SIG-M5 treated with dmso at 0.1 percent for 504 hours (cell line): Measurements from ENCODE around the gene PSKH1.

Experiments used
- DNase-seq: peaks from one replicate; lab custom pipeline; 2025; ENCODE audit not compliant: unreplicated experiment; lab: John Stamatoyannopoulos, UW

PSKH1 gene

DNA sequence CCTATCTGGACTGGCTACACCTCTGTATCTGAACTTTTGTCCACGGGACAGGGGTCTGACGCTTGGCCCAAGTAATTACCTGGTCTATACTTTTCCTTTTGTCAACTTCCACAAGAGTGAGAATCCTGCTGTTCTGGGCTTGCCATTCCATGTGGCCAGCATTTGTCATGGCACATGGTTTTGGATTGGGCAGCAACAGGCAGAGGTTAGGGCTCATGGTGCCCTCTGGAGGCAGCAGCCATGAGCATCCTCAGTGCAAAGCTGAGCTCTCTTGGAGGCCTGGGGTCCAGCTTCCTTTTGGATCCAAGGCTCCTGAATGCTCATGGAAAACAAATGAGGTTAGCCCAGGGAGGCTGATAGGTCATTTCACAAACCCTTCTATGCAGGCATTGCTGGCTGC, 27.7 kb upstream of the PSKH1 start:
- no peak for DNase-seq

DNA sequence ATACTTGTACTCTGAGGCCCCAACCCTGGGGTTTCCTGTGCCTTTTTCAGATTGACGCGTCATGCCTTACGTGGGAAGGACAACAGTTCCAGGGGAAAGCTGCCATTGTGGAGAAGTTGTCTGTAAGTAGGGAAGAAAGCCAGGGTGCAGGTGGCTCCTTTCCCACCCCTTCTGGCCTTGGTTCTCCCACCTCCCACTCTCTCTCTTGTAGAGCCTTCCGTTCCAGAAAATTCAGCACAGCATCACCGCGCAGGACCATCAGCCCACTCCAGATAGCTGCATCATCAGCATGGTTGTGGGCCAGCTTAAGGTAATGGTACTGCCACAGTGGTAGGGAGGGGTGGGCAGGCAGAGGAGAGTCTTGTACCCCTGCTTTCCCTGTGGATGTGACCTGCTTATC, 24.8 kb upstream of the PSKH1 start:
- DNase-seq: no peak

DNA sequence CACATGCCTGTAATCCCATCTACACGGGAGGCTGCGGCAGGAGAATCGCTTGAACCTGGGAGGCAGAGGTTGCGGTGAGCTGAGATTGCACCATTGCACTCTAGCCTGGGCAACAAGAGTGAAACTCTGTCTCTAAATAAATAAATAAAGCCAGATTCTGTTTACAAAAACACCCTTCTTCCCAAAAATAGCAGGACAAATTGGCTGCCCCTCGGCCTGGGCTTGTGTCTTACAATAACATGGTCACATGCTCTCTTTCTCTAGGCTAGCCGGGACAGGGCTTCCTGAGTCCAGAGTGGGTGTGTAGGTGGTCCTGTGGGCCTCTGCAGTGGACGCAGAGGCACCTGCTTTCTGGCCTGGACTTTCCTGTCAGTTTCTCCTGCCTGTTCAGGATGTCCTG, 23.4 kb upstream of the PSKH1 start:
- no peak for DNase-seq

DNA sequence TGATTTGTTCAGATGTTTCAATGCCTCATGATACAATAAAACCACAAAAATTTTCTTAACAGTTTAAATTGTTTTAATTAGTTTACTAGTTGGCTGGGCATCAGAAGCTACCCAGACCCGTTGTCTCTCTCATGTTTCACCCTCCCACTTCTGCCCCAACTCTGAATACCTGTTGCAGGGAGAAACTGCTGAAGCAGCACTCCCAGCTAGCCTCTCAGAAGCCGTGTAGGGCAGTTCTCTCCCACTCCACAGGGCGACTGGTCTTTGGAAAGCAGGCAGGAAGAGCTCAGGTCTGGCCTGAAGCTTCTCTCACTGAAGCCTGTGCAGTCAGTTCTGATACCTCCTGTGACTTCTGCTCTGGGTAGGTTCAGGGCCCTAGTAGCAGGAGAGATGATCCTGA, 21.8 kb upstream of the PSKH1 start:
- DNase-seq: no peak

DNA sequence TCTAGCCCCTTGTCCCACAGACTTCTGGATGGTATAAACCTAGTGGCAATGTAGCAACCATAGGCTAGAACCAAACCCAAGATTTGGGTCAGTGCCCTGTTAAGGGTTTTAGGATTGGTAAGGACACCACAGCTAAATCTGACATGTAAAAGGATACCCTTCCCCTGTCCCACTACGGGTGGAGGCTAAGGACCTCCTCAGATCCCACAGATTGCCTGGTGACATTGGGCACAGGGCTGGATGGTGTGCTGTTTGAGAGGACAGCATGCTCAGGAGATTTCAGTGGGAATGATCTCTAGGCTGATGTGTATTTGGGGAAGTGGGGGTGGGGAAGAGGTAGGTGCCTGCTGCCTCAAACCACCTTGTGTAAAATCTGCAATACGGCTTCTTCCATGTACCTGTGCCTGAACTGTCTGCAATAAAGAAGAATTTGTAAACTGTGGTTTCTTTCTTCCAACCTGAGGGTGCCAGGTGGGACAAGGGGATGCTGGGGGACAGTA, 20.9 kb upstream of the PSKH1 start:
- no peak for DNase-seq

DNA sequence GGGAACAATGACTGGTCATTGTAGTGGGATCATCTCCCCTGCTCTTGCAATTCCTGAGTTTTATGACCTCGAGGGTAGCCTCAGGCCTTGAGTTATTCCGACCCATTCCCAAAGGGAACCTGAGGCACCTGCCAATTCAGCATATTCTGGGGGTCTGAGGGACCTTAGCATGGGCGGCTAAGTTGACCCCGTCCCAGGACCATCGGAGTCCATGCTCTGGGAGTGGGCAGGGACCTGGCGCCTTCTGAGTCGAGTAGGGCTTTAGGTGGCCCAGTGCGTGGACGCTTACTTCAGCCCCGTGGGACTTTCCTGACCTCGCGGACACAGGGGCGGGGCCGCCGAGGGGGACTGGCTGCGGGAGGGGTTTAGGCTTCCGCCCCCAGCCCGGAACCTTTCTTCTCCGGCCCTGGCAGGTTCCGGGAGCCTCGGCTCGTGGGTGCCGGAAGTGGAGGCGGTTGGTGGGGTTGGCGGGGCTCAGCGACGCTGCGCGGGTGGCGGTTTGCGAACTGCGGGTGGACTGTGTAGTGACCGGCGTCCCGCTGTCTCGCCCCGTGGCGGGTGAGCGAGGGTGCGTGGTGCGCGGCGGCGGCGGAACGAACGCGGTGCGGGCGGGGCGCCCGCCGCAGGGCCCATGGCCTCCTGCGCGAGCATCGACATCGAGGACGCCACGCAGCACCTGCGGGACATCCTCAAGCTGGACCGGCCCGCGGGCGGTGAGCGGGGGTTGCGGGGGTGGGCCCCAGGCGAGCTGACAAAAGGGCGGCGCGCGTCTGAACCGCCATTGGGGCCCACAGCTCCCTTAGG, 20.2 kb upstream of the PSKH1 start, which contains the start of gene EDC4:
Gene EDC4 (plus strand): TSS at position 422 of the 804 bp plus-strand sequence. CDS start 210 bp downstream, at position 632.
- DNase-seq: peak; percentile 68

DNA sequence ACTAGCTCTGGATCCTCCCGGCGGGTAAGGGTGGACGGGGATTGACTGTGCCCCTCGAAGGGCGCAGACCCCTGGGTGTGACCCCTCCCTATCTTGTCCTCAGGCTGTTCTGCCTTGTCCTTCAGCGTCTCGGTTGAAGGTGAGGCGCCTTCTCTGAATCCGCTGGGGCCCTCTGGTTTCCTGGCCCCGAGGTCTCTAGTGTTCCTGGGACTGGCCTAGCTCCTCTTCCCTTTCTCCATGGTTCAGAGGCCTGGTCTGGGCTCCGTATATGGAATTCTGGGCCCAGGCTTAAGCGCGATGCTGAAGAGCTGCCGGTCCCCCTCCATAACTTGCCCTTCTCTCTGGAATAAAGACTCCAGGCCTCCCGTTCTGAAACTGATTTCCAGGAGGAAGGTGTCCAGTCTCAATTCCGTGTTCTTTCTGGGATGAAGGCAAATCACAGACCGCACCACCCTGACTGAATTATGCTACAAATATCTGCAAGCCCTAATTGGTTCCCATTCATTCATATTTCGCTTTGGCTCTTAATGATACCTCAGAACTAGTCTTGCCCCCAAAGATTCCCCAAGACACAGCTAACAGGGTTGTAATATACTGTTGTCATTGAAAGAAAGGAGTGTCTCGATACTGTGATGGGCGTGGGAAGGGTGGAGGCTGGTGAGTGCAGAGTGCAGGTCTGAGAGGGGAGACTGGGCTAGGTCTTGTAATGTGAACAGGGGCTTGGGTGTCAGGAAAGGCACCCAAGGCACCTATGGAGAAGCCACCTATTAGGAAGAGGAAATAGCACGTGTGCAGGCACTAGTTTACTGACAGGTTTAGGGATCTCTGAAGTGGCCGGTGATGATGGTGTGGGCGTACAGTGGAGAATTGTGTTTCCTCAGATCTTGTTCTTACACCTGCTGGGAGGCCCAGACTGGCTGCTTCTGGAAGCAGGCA, 19.4 kb upstream of the PSKH1 start:
- DNase-seq: no peak

DNA sequence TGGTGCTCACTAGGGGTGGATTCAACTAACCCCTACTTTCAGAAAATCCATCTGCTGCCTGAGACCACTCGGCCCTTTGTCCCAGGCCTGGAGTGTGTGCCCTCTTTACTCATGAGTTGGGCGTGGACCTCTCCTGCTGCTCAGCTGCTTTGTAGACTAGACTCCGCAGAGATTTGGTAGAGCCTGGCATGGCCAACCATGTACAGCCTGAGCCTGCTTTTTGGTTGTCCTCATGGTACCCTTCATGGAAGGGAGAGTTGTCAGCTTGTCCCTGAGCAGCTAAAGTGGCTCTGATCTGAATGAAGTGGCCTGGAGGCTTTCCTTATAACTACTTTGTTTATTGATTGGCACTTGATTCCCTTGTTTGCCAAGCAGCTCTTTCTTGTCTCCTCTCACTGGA, 18.7 kb upstream of the PSKH1 start:
- DNase-seq: no peak

DNA sequence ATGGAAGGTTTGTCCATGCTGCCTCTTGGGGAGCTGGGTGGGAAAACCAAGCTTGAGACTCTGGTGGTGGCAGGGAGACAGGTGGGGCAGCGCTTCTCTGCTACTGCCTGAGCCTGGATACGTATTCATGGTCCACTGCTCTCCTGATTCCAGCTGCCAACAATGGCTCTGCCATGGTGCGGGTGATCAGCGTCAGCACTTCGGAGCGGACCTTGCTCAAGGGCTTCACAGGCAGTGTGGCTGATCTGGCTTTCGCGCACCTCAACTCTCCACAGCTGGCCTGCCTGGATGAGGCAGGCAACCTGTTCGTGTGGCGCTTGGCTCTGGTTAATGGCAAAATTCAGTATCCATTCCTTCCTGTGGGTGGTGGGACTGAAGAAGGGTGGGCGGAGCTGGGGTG, 16.0 kb upstream of the PSKH1 start:
- no peak for DNase-seq

DNA sequence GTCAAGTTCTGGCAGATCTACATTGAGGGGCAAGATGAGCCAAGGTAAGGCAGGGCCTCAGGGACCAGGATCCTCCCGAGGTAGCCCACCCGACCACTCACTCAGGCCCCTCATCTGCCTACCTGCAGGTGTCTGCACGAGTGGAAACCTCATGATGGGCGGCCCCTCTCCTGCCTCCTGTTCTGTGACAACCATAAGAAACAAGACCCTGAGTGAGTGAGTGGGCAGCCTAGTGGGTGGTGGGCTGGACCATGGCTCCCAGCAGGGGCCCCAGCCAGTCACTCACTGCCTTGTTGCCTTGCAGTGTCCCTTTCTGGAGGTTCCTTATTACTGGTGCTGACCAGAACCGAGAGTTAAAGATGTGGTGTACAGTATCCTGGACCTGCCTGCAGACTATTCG, 14.8 kb upstream of the PSKH1 start:
- DNase-seq: no peak

DNA sequence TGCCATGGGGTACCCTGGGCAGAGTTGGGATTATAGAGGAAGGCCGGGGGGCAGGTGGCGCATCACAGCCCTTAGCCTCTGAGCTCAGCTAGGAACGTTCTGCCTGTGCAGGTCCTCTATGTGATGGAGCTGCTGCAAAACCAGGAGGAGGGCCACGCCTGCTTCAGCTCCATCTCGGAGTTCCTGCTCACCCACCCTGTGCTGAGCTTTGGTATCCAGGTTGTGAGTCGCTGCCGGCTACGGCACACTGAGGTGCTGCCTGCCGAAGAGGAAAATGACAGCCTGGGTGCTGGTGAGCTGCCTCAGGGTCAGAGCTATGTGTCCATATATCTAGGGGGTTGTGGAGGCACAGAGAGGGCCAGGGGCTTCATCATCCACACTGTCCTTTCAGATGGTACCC, 14.2 kb upstream of the PSKH1 start:
- no peak for DNase-seq

DNA sequence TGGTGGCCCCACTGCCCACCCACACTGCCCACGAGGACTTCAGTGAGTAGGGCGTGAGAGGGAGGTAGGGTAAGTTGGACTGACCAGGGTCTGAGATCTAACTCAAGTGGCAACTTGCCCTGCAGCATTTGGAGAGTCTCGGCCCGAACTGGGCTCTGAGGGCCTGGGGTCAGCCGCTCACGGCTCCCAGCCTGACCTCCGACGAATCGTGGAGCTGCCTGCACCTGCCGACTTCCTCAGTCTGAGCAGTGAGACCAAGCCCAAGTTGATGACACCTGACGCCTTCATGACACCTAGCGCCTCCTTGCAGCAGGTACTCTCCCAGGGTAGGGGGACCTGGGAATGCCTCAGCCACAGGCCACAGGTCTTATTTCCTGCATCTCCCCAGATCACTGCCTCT, 13.6 kb upstream of the PSKH1 start:
- no peak for DNase-seq

DNA sequence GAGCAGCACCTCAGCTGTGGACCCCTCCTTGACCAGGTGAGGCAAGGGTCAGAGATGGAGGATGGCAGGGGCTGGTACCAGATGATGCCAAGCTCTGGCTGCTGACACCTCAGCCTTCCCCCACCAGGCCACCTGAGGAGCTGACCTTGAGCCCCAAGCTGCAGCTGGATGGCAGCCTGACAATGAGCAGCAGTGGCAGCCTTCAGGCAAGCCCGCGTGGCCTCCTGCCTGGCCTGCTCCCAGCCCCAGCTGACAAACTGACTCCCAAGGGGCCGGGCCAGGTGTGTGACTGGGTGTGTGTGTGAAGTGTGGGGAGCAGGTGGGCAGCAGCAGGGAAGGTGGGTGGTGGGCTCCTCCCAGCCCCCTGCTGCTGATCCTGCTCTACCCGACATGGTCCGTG, 13.1 kb upstream of the PSKH1 start:
- no peak for DNase-seq

DNA sequence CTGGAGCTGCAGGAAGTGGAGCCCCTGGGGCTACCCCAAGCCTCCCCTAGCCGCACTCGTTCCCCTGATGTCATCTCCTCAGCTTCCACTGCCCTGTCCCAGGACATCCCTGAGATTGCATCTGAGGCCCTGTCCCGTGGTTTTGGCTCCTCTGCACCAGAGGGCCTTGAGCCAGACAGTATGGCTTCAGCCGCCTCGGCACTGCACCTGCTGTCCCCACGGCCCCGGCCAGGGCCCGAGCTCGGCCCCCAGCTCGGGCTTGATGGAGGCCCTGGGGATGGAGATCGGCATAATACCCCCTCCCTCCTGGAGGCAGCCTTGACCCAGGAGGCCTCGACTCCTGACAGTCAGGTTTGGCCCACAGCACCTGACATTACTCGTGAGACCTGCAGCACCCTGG, 12.5 kb upstream of the PSKH1 start:
- DNase-seq: no peak

DNA sequence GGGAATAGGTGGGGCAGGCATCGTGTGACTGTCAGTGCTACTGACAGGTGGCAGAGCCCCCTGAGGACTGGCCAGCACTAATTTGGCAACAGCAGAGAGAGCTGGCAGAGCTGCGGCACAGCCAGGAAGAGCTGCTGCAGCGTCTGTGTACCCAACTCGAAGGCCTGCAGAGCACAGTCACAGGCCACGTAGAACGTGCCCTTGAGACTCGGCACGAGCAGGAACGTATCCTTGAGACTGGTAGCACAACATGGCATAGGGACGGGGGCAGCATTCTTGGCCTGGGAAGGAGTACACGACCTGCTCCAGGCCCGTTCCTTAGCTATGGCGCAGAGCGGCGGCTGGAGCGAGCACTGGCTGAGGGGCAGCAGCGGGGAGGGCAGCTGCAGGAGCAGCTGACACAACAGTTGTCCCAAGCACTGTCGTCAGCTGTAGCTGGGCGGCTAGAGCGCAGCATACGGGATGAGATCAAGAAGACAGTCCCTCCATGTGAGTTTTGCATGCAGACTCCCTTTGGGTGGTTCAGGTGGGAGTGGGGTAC, 11.4 kb upstream of the PSKH1 start:
- DNase-seq: no peak

DNA sequence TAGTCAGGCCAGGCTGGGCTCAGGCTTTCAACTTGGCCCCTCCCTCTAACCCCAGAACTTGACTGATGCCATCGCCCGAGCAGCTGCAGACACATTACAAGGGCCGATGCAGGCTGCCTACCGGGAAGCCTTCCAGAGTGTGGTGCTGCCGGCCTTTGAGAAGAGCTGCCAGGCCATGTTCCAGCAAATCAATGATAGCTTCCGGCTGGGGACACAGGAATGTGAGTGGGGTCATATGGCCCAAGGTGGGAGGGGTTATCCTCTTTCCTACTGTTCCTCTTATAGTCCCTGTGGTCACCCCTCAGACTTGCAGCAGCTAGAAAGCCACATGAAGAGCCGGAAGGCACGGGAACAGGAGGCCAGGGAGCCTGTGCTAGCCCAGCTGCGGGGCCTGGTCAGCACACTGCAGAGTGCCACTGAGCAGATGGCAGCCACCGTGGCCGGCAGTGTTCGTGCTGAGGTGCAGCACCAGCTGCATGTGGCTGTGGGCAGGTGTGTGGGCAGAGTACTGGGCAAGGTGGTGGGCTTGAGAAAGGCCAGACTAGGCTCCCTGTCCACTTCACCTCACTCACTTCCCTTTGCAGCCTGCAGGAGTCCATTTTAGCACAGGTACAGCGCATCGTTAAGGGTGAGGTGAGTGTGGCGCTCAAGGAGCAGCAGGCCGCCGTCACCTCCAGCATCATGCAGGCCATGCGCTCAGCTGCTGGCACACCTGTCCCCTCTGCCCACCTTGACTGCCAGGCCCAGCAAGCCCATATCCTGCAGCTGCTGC, 10.5 kb upstream of the PSKH1 start:
- DNase-seq: no peak

DNA sequence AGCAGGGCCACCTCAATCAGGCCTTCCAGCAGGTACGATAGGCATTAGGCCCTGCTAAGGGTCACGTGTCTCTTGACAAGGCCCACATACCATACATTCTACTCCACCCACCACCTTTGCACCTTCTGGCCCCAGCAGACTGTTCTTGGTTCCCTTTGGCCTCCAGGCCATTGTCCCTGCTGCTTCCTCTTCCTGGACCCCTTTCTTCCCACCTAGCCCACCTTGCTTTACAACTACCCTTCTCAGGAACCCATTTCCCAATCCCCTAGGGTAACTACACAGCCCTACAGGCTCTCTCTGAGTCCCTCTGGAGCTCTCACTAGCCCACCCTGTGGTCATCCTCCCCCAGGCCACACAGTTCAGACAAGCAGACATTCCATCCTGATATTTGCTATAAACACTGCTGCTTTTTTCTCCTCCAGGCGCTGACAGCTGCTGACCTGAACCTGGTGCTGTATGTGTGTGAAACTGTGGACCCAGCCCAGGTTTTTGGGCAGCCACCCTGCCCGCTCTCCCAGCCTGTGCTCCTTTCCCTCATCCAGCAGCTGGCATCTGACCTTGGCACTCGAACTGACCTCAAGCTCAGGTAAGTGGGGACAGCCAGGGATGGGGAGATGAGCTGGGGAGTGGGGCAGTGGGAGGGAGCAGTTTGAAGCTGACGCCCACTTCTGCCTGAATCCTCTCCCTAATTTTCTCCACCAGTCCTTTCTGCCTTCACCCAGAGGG, 9.7 kb upstream of the PSKH1 start:
- DNase-seq: no peak

DNA sequence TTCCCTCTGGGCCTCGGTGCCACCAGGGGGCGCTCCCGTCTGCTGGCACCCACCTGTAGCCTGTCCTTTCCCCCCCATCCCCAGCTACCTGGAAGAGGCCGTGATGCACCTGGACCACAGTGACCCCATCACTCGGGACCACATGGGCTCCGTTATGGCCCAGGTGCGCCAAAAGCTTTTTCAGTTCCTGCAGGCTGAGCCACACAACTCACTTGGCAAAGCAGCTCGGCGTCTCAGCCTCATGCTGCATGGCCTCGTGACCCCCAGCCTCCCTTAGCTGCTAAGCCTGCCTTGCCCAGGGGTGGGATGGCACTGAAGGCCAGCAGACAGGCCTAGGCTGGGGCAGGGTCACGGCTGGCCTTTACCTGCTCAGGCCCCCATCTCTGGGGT, 9.2 kb upstream of the PSKH1 start:
- DNase-seq: peak; percentile 18

DNA sequence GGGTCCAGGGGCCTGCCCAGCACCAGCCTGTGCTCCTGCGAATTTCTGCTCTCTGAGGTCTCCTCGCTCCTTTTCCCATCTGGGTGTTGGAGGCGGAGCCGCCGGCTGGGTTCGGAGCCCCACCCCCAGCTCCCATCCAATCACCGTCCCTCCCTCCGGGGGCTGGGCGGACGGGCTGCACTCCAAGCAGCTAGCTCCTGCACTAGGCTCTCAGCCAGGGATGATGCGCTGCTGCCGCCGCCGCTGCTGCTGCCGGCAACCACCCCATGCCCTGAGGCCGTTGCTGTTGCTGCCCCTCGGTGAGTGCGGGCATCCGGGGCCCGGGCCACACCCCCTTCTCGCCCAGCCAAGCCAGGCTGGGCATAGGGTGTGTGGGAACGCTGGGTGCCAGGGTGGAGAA, 8.4 kb upstream of the PSKH1 start, which contains the start of gene NRN1L:
Gene NRN1L (plus strand): TSS at position 202 of the 400 bp plus-strand sequence. CDS start 19 bp downstream, at position 221.
- no peak for DNase-seq

DNA sequence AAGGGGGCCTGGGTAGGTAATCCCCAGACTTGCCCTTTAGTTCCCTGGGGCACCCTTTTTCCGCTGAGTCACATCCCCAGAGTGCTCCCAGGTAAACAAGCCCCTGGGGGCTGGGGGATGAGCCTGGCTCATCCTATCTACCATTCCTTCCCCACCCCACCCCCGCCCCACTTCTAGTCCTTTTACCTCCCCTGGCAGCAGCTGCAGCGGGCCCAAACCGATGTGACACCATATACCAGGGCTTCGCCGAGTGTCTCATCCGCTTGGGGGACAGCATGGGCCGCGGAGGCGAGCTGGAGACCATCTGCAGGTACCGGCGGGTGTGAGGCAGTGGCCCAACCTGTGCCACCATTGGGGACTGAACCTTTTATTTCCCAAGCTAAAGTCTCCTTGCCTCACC, 7.5 kb upstream of the PSKH1 start:
- DNase-seq: no peak
